ENCODE measurements around the gene TRIM42. TPM values are rescaled to one million over a fixed set of nuclear protein-coding genes. Genes with fewer than 3 reads are reported as not detected.

TRIM42 gene
- total RNA-seq, 1 donor from 2014 or later = not detected

GRCh38 chr3:140635276-140635675, 42.6 kb upstream of the TRIM42 start:
- Mint-ChIP-seq H3K27me3 (ENCODE audit: unreplicated experiment) (no peaks in the 10 kb centered on the region), H3K36me3 (ENCODE audit: low read depth, unreplicated experiment) (no peaks in the 10 kb centered on the region), H3K9me3 (ENCODE audit: unreplicated experiment) (no peaks in the 10 kb centered on the region), H3K4me1 (ENCODE audit: unreplicated experiment) (peaks cover 3% of the 10 kb centered on the region), H3K4me3 (ENCODE audit: unreplicated experiment) (no peak overlapping the region), H3K27ac (ENCODE audit: unreplicated experiment) (no peak overlapping the region)
- no peak for DNase-seq (ENCODE audit: low spot score)
- no peak for TF ChIP-seq CTCF (IDR thresholded peaks at IDR 0.05; ENCODE audit: unreplicated experiment)

GRCh38 chr3:140636406-140637138, 41.3 kb upstream of the TRIM42 start:
- no peak for DNase-seq (ENCODE audit: low spot score)
- H3K9me3 Mint-ChIP-seq (ENCODE audit: unreplicated experiment) = no peaks in the 10 kb centered on the region
- H3K36me3 Mint-ChIP-seq (ENCODE audit: low read depth, unreplicated experiment) = no peaks in the 10 kb centered on the region
- no peak for TF ChIP-seq CTCF (IDR thresholded peaks at IDR 0.05; ENCODE audit: unreplicated experiment)
- H3K4me3 Mint-ChIP-seq (ENCODE audit: unreplicated experiment) = no peak overlapping the region
- peaks cover 3% of the 10 kb centered on the region for H3K4me1 Mint-ChIP-seq (ENCODE audit: unreplicated experiment)
- no peaks in the 10 kb centered on the region for H3K27me3 Mint-ChIP-seq (ENCODE audit: unreplicated experiment)
- H3K27ac Mint-ChIP-seq (ENCODE audit: unreplicated experiment) = no peak overlapping the region

- H3K27ac Mint-ChIP-seq (ENCODE audit: unreplicated experiment) = no peak overlapping the region
- no peaks in the 10 kb centered on the region for H3K36me3 Mint-ChIP-seq (ENCODE audit: low read depth, unreplicated experiment)
- no peaks in the 10 kb centered on the region for H3K4me1 Mint-ChIP-seq (ENCODE audit: unreplicated experiment)
- H3K9me3 Mint-ChIP-seq (ENCODE audit: unreplicated experiment) = no peaks in the 10 kb centered on the region
- no peak overlapping the region for H3K4me3 Mint-ChIP-seq (ENCODE audit: unreplicated experiment)
- H3K27me3 Mint-ChIP-seq (ENCODE audit: unreplicated experiment) = peaks cover 6% of the 10 kb centered on the region
- no peak for TF ChIP-seq CTCF (IDR thresholded peaks at IDR 0.05; ENCODE audit: unreplicated experiment)
- DNase-seq (ENCODE audit: low spot score) = no peak
These were observed 26.6 kb upstream of the TRIM42 start for GRCh38 chr3:140651287-140651686.

- no peak overlapping the region for H3K4me3 Mint-ChIP-seq (ENCODE audit: unreplicated experiment)
- H3K9me3 Mint-ChIP-seq (ENCODE audit: unreplicated experiment) = no peaks in the 10 kb centered on the region
- no peak for TF ChIP-seq CTCF (IDR thresholded peaks at IDR 0.05; ENCODE audit: unreplicated experiment)
- no peak overlapping the region for H3K27ac Mint-ChIP-seq (ENCODE audit: unreplicated experiment)
- no peaks in the 10 kb centered on the region for H3K4me1 Mint-ChIP-seq (ENCODE audit: unreplicated experiment)
- H3K36me3 Mint-ChIP-seq (ENCODE audit: low read depth, unreplicated experiment) = no peaks in the 10 kb centered on the region
- DNase-seq (ENCODE audit: low spot score) = no peak
- H3K27me3 Mint-ChIP-seq (ENCODE audit: unreplicated experiment) = peaks cover 4% of the 10 kb centered on the region
These were observed 22.2 kb upstream of the TRIM42 start for GRCh38 chr3:140655678-140656077.

GRCh38 chr3:140664111-140664510, 13.8 kb upstream of the TRIM42 start:
- Mint-ChIP-seq H3K36me3 (ENCODE audit: low read depth, unreplicated experiment) (no peaks in the 10 kb centered on the region), H3K4me3 (ENCODE audit: unreplicated experiment) (no peak overlapping the region), H3K4me1 (ENCODE audit: unreplicated experiment) (no peaks in the 10 kb centered on the region), H3K27me3 (ENCODE audit: unreplicated experiment) (no peaks in the 10 kb centered on the region), H3K27ac (ENCODE audit: unreplicated experiment) (no peak overlapping the region), H3K9me3 (ENCODE audit: unreplicated experiment) (no peaks in the 10 kb centered on the region)
- TF ChIP-seq CTCF (IDR thresholded peaks at IDR 0.05; ENCODE audit: unreplicated experiment) = no peak
- DNase-seq (ENCODE audit: low spot score) = no peak
